GM12878 (cell line): ENCODE measurements around the gene FANCB.

Experiments
- EZH2 ChIP-seq: IDR thresholded peaks from 2 replicates; pipeline ENCODE4 v1.6.1; 2012; ENCODE audit warnings: low read depth, mild to moderate bottlenecking, control low read depth, inconsistent platforms, low read length, borderline replicate concordance; ENCODE audit not compliant: control insufficient read depth
- MTA2 ChIP-seq: fragments of 450-650 bp; IDR thresholded peaks from 2 replicates; pipeline ENCODE4 v1.6.1; 2016; ENCODE audit warnings: low read depth, mild to moderate bottlenecking, moderate library complexity
- POLR2A ChIP-seq: IDR thresholded peaks from 2 replicates; pipeline ENCODE4 v1.6.1; 2011; ENCODE audit warnings: low read depth, mild to moderate bottlenecking, low read length
- POLR2AphosphoS5 ChIP-seq: IDR thresholded peaks from 2 replicates; pipeline ENCODE4 v1.6.1; 2011; ENCODE audit warnings: mild to moderate bottlenecking, low read length, inconsistent platforms
- RCOR1 ChIP-seq: conservative IDR thresholded peaks from 2 replicates; pipeline ENCODE4 v1.6.1; 2012; ENCODE audit warnings: low read depth, low read length, improper control_type of control experiment
- YY1 ChIP-seq: IDR thresholded peaks from 2 replicates; pipeline ENCODE4 v1.6.1; 2011; ENCODE audit warnings: low read depth, mild to moderate bottlenecking, low read length

DNA sequence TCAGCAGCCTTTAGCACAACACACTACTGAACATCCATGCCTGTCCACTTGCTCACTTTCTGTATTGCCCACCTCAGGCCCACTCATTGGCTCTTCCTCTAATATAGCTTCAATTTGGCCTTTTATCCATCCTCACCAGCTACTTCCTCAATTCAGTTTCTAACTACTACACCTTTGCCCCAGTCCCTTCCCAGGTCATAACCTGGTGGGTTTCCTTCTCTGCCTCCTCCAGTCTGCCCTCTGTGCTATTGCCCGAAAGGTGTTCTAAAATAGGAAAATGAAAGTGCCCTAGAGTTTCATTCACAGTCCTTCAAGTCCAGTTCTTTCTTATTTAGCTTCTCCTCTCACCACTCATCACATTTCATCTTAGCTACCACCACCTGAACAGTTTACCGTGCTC is 23.4 kb upstream of the FANCB start:
- TF ChIP-seq POLR2AphosphoS5 (no peak), YY1 (no peak), RCOR1 (no peak), POLR2A (no peak), EZH2 (no peak), MTA2 (no peak)
